GM19193 (cell line): ENCODE measurements around the gene RBP5.

ENCODE experiments used
- POLR2A ChIP-seq: IDR thresholded peaks from 4 replicates; pipeline ENCODE4 v1.6.1; 2011; ENCODE audit not compliant: insufficient read depth, insufficient read length; ENCODE audit errors: extremely low read depth

The RBP5 gene, protein sequence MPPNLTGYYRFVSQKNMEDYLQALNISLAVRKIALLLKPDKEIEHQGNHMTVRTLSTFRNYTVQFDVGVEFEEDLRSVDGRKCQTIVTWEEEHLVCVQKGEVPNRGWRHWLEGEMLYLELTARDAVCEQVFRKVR

DNA sequence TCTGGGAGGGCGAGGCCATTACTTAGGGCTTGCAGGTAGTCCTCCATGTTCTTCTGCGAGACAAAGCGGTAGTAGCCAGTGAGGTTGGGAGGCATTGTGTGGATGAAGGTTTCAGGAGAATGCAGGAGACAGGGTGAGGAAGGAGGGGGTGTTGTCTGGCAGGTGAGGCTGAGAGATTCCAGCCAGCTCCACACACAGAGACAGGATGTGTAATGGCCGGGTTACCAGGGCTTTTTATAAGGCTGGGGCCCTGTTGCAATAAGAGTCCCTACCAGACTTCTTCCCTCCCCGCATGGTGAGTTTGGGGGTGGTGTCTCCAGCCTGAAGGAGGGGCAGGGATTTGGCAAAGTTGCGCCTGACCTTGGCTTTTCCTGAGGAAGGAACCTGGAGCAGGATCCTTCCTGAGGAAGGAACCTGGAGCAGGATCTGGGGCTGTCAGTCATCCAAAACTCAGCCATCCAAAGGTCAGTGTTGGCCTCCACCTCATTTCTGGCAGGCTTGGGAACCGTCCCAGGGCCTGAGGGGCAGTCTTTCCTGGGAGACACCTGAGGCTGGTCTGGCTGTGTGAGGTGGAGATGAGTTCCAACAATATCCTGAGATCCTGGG is at the start of gene RBP5:
Gene RBP5, minus strand, starts transcription at position 209 of the 606 bp plus-strand sequence. Its CDS starts 114 bp downstream, at position 95.
- no peak for TF ChIP-seq POLR2A

DNA sequence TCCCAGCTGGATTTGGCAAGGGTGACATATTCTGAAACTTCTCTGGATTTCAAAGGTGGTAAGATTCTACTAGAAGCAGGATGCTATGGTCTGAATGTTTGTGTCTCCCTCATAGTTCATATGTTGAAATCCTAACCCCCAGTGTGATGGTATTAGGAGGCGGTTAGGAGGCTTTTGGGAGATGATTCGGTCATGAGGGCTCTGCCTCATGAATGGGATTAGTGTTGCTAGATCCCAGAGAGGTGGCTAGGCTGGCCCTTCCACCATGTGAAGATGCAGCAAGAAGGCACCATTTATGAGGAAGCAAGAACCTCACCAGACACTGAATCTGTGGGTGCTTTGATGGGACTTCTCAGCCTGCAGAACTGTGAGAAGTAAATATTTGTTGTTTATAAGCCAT is 49.8 kb upstream of the RBP5 start:
- no peak for TF ChIP-seq POLR2A

DNA sequence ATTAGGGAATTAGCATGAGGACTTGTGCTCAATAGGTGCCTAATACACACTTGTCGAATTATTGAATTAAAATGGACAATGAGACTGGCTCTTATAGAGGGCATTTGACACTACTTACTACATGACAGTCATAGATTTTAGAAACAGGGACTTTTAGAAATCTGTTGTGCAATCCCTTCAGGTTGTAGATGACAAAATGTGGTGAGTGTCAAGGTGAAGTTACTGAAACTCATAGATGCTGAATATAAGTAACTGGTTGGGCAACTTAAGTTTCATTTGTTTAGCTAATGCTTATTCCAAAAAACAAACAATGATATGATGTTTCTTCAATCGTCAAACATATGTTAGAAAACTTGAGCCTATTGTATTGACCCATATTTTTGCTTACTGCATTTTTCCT is 47.9 kb upstream of the RBP5 start:
- no peak for TF ChIP-seq POLR2A

DNA sequence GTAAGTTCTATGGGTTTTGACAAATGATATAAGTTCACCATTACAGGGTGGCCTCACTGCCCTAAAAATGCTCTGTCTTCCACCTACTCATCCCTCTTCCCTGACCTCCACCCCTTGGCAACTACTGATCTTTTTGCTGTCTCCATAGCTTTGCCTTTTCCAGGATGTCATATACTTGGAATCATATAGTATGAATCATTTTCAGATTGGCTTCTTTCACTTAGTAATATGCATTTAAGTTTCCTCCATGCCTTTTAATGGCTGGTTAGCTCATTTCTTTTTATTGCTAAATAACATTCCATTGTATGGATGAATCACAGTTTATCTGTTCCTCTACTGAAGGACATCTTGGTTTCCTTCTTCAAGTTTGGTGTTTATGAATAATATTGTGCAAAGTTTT is 46.8 kb upstream of the RBP5 start:
- no peak for TF ChIP-seq POLR2A

DNA sequence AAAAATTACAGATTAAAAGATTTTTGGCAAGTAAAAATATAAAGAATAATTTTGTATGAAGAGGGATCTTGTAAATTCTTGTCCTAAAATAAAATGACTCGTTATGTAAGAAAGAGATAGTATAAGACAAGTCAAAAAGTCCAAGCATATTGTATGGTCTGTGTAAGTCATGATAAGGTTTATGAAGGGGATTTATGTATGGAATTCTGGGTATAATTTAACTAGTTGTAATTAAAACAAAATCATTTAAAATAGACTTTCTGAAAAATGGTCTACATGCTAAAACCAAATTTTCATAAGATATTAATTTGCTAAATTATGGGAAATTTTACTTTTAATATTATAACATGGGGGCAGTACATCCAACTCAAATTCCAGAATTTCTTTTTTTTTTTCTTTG is 43.2 kb upstream of the RBP5 start:
- TF ChIP-seq POLR2A, result no peak

DNA sequence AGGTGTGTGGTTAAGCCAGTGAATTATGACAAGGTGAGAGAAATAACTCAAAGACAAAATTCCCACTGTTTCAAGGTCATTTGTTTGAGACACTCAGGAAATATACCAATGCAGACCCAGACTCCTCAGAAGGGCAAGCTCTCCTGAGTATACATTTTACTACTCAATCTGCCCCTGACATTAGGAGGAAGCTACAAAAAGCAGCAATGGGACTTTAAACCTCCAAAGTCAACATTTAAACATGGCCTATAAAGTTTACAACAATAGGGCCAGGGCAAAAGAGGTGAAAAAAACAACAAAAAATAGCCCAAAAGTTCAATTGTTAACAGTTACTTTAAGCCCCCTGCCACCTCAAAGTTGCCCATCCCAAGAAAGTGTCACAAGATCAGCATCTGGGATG is 41.3 kb upstream of the RBP5 start:
- no peak for TF ChIP-seq POLR2A

DNA sequence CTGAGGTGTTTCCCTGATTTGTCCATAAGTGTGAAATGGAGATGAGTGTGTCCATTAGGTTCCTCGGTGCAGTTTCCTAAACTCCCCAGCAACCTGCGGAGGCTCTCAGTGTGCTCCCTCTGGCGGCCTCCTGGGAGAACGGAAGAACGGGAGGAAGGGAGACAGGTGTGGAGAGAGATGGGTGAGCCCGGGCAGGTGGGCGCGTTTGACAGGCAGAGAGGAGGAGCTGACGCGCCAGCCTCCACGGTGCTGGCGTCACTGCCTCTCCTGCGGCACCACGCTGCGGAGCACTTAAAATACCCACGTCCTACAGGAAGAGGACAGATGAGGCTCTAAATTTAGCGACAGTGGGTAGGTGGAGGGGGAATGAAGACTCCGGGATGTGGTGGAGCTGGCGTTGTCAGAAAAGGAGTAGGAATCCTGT is 34.0 kb upstream of the RBP5 start:
- TF ChIP-seq POLR2A, result no peak

DNA sequence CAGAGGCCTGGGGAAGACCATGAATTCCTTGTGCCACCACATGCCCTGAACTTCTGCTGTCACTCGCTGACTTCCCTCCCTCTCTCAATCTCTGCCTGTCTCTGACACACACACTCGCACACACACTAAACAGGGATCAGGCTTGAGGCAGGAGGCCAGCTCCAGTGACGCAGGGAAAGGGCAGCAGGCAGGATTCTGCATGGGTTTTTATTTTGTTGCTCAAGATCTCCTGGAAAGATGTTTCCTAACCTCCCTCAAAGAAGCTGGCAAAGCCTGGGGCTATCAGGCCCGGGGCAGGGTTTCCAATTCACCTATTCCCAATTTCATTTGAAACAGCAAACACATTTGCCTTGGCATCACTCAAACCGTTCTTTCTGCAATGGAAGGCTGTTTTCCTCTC is 33.1 kb upstream of the RBP5 start:
- TF ChIP-seq POLR2A, result no peak

DNA sequence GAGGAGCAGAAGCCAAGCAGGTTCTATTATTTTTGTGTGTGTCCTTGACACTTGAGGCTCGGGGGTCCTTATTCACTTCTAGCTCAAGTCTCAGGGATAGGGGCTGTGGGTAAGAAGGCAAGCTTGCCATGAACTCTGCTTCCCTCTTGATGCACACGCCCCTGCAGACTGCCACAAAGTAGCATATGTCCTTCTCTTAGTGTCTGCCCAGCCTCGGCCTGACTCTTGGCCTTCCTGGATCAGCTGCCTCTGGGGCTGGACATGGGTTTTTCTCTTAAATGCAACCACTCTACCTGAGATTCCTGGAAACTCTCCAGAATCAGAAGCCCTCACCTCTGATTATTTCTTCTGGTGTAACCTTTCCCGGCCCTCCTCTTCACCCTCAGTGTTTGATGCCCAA is 32.6 kb upstream of the RBP5 start:
- no peak for TF ChIP-seq POLR2A

DNA sequence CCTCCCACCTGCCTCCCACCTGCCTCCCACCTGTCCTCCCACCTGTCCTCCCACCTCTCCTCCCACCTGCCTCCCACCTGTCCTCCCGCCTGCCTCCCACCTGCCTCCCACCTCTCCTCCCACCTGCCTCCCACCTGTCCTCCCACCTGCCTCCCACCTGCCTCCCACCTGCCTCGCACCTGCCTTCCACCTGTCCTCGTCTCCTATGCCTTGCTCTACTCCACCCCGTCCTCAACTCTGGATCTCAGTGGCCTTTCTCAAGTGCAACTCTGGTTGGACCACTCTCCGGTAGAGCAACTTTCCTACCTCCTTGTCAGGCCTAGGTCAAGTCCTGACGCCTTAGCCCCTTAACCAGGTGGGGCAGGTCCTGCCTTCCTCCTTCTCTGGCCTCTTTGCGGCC is 31.5 kb upstream of the RBP5 start:
- TF ChIP-seq POLR2A, result no peak

DNA sequence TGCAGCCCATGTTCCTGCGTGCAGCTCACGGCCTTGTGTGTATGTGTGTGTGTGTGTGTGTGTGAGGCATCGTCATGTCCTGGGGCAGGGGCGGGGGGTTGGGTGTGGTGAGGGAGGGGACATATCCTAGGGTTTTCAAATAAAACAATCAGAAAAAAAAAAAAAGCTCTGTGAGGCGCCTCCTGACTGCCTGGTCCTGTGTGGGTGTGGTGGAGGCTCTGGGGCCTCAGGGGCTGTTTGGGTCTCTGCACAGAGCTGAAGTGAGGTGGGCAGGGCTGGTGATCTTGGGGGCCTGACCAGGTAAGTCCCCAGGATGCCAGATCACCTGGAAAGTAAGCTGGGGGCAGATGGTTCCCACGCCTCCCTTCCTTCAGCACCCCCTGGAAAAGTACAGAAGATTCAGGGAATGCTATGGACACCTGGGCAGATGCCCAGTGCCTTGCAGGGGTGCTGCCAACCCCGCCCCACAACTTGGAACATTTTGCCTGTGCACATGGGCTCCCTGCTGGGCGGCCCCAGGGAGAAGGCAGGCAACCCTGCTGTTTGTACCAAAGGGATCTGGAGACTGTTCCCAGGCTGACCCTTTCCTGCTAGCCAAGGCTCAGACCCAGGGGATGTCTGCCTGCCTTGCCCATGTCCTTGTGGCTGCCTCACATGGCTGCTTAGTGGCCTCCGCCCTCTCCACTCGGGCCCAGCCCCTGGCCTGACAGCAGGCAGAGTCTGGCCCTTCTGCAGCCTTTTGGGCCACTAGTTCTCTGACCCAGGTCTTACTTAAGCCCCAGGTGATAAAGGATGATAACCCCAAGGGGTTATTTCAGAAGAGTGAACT is 30.3 kb upstream of the RBP5 start:
- TF ChIP-seq POLR2A, result no peak

DNA sequence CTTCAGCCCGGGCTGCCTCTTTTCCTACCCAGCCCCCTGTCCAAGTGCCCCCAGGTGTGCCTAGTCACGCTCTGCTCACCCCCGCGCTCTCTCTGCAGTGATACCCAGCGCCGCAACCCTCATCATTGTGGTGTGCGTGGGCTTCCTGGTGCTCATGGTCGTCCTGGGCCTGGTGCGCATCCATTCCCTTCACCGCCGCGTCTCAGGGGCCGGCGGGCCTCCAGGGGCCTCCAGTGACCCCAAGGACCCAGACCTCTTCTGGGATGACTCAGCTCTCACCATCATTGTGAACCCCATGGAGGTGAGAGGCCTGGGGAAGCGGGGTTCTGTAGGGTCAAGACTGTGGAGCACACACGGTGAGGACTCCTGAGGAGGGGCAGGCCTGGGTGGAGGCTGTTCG is 28.7 kb upstream of the RBP5 start:
- no peak for TF ChIP-seq POLR2A

DNA sequence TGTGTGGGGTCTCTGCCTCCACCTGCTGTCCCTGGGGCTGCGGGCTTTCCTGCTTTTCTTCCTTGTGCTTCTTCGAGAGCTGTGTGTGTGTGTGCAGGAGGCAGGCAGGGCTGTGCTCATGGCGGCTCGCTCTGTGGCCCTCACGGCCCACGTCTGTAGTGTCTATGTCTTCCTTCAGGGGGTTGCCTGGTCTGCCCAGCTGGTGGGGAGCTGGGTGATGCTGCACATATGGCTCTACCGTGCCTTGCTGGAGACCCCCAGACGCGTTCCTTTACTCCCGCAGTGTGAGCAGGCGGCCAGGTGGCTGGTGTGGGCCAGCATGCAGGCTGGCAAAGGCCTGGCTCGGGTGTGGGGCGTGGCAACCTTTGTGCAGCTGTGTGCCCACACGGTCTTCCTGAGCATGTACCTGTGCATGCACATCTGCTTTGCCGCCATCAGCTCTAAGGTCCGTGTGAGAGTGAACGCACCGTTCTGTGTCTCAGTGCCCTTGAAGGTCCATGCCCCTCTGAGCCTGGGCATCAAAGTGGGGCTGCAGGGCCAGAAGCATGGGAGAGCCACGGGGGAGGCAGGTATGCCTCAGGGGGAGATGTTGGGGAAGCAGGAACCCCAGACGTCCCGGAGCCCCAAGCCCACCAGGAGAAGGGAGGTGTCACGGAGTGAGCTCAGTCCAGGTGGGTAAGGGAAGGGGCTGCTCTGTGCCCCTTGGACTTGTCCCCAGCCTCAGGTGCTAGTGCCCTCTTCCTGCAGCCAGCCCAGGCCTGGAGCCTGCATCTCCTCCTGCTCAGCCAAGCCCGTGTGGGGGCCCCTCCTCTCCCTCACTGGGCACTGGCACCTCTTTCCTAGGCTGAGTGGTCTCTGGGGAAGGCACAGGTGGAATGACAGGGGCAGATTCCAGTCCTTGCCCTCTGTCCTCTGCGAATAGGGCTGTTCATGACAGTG is 27.8 kb upstream of the RBP5 start:
- no peak for TF ChIP-seq POLR2A

DNA sequence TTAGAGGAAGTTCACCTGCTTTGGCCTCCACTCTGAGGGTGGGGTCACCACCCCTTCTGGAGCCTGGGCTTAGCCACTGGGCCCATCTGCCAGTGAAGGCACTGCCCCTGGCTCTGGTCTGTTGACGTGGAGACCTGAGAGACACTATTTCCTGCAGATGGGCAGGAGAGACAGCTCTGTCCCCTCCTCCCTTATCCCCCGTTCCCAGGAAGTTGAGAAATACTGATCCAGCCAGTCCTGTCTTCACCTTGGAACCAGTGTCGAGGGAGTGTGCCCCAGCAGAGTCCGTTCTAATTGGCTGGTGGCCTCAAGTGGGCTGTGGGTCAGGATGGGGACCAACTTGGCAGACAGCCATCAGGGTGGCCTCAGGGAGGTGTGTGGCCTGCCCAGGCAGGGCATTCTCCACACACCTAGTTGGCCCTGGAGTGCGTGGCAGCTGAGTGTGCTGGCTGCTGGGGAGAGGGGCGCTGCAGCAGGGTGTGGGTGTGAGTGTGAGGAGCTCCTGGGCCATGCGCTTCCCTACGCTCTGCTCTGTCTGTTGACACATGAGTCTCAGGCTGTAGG is 26.9 kb upstream of the RBP5 start:
- no peak for TF ChIP-seq POLR2A

DNA sequence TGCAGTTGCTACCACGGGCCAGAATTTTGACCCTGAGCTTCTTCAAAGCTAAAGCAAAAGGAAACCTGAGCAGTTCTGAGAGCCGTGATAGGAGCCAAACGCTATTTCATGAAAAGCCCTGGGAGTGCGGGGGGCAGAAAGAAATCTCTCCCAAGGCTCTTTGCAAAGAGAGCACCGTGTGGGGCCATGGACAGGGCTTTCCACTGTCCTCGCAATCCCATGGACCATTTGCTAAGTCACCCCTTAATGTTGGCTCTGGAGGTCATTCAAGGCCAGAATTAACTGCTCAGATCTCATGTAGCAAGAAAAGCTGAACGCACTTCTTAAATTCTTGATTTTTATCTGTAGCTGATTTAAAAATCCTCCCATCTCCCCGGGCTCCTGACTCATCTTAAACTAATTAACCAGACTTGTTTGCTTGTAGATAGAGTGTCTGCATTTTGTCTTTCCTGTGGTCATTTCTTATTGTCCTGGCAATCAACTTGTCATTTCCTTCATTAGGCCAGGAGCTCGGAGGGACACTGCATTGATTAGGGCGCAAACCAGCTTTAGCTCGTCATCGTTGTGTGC is 26.3 kb upstream of the RBP5 start:
- TF ChIP-seq POLR2A, result no peak

DNA sequence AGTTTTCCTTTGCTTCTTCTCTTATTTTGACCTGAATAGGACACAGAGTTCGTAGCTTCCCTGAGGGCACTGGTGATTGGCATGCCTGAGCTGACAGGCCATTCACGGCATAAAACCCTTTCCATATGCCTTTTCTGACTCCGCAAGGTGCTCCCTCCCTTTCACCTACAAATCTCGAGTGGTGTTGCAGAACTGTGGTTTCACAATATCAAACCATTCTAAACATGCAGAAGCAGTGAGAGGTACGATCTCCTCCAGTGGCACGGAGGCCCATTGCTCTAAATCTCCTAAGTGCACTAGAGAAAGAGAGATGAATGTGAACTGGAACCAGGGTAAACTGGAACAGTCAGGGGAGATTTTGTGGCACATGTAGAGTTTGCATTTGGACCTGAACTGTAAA is 25.4 kb upstream of the RBP5 start:
- no peak for TF ChIP-seq POLR2A
